GM23338 (cell line): ENCODE results near the gene ACYP2. TPM values are rescaled to one million over a fixed set of nuclear protein-coding genes. Genes with fewer than 3 reads are reported as not detected.

Experiments
- ATAC-seq: fragments of 200-7000 bp; cut with Tn5 transposase; 3 replicates; pipeline ENCODE4 v1.9.1; 2020
- DNase-seq: peaks from one replicate; pipeline ENCODE4 v3.0.0-alpha.2; 2015; ENCODE audit warnings: low spot score
- H2AFZ ChIP-seq: fragments of 200-600 bp; sonication (generic); 2 replicates; pipeline ENCODE4 v1.8.0; 2016; ENCODE audit warnings: antibody characterized with exemption, mild to moderate bottlenecking, moderate library complexity
- H3F3A ChIP-seq: fragments of 200-600 bp; sonication (generic); replicated peaks from 2 replicates; pipeline ENCODE4 v1.8.0; 2017; ENCODE audit warnings: antibody characterized with exemption, mixed run types, low read depth
- H3K27ac ChIP-seq: fragments of 200-600 bp; sonication (generic); 2 replicates; pipeline ENCODE4 v1.6.1; 2016; ENCODE audit warnings: low read depth
- H3K27me3 ChIP-seq: fragments of 200-600 bp; sonication (generic); 2 replicates; pipeline ENCODE4 v1.8.0; 2016; ENCODE audit warnings: mild to moderate bottlenecking, mixed run types, moderate library complexity; ENCODE audit not compliant: insufficient read depth
- H3K36me3 ChIP-seq: fragments of 200-600 bp; sonication (generic); 2 replicates; pipeline ENCODE4 v1.8.0; 2016; ENCODE audit warnings: mild to moderate bottlenecking; ENCODE audit not compliant: insufficient read depth
- H3K4me1 ChIP-seq: fragments of 200-600 bp; sonication (generic); 2 replicates; pipeline ENCODE4 v1.8.0; 2016; ENCODE audit warnings: mild to moderate bottlenecking, moderate library complexity; ENCODE audit not compliant: insufficient read depth
- H3K4me2 ChIP-seq: fragments of 200-600 bp; sonication (generic); 2 replicates; pipeline ENCODE4 v1.7.1; 2017; ENCODE audit warnings: mixed run types
- H3K4me3 ChIP-seq: fragments of 200-600 bp; sonication (generic); 2 replicates; pipeline ENCODE4 v1.6.1; 2016; ENCODE audit warnings: mixed run types
- H3K79me2 ChIP-seq: fragments of 200-600 bp; sonication (generic); replicated peaks from 2 replicates; pipeline ENCODE4 v1.8.0; 2017; ENCODE audit warnings: mild to moderate bottlenecking; ENCODE audit not compliant: insufficient read depth
- H3K9me2 ChIP-seq: fragments of 200-600 bp; sonication (generic); 2 replicates; pipeline ENCODE4 v1.8.0; 2017; ENCODE audit not compliant: insufficient read depth
- H4K20me1 ChIP-seq: fragments of 200-600 bp; sonication (generic); replicated peaks from 2 replicates; pipeline ENCODE4 v1.8.0; 2017; ENCODE audit warnings: mild to moderate bottlenecking; ENCODE audit not compliant: insufficient read depth
- H3K27ac Mint-ChIP-seq: 2 replicates; pipeline ENCODE4 v1.8.0; 2020; ENCODE audit warnings: inconsistent platforms, mild to moderate bottlenecking, moderate library complexity, mixed read lengths
- H3K27me3 Mint-ChIP-seq: 3 replicates; pipeline ENCODE4 v1.8.0; 2022; ENCODE audit warnings: low read depth, mild to moderate bottlenecking, moderate library complexity, mixed read lengths, inconsistent platforms; ENCODE audit not compliant: insufficient read depth, poor library complexity
- H3K36me3 Mint-ChIP-seq: 3 replicates; pipeline ENCODE4 v1.8.0; 2021; ENCODE audit warnings: low read depth, mild to moderate bottlenecking, inconsistent platforms, moderate library complexity, mixed read lengths
- H3K4me1 Mint-ChIP-seq: 3 replicates; pipeline ENCODE4 v1.8.0; 2020; ENCODE audit warnings: mild to moderate bottlenecking, inconsistent platforms, mixed read lengths
- H3K4me3 Mint-ChIP-seq: 3 replicates; pipeline ENCODE4 v1.8.0; 2021; ENCODE audit warnings: moderate library complexity, mild to moderate bottlenecking, inconsistent platforms, mixed read lengths
- H3K9me3 Mint-ChIP-seq: 3 replicates; pipeline ENCODE4 v1.8.0; 2020; ENCODE audit warnings: moderate library complexity, mild to moderate bottlenecking, inconsistent platforms, mixed read lengths
- CREB1 ChIP-seq: fragments of 250-450 bp; sonication (Bioruptor Pico); IDR thresholded peaks from 2 replicates; pipeline ENCODE4 v1.5.0; 2020; ENCODE audit warnings: low read depth, mild to moderate bottlenecking, moderate library complexity
- CTCF ChIP-seq, 2 experiments: fragments of 200-600 bp in 1 of 2; sonication (generic) in 1 of 2; conservative IDR thresholded peaks; 2 replicates each; pipeline versions ENCODE4 v1.5.1 to v1.6.1; 2016 to 2017; ENCODE audit warnings: antibody characterized with exemption in 2 of 2, low read depth in 2 of 2, mild to moderate bottlenecking in 2 of 2, moderate library complexity in 1 of 2
- ETS1 ChIP-seq: IDR thresholded peaks from 2 replicates; pipeline ENCODE4 v1.6.1; 2016; ENCODE audit warnings: antibody characterized with exemption
- EZH2 ChIP-seq: fragments of 200-600 bp; sonication (generic); IDR thresholded peaks from one replicate; pipeline ENCODE4 v1.8.0; 2017; ENCODE audit warnings: antibody characterized with exemption, mild to moderate bottlenecking, low read depth; ENCODE audit not compliant: unreplicated experiment
- EZH2phosphoT487 ChIP-seq: fragments of 200-600 bp; sonication (generic); IDR thresholded peaks from one replicate; pipeline ENCODE4 v1.8.1; 2018; ENCODE audit warnings: antibody characterized with exemption; ENCODE audit not compliant: unreplicated experiment
- JUNB ChIP-seq: IDR thresholded peaks from one replicate; pipeline ENCODE4 v1.6.1; 2016; ENCODE audit warnings: antibody characterized with exemption; ENCODE audit not compliant: unreplicated experiment
- NANOG ChIP-seq: IDR thresholded peaks from 2 replicates; pipeline ENCODE4 v1.6.1; 2016; ENCODE audit warnings: antibody characterized with exemption, borderline replicate concordance
- POLR2AphosphoS5 ChIP-seq: IDR thresholded peaks from 2 replicates; pipeline ENCODE4 v1.6.1; 2016; ENCODE audit warnings: antibody characterized with exemption, low read depth
- STAT1 ChIP-seq: IDR thresholded peaks from one replicate; pipeline ENCODE4 v1.6.1; 2016; ENCODE audit warnings: antibody characterized with exemption; ENCODE audit not compliant: unreplicated experiment
- ZNF114 ChIP-seq: fragments of 250-450 bp; sonication (Bioruptor Pico); IDR thresholded peaks from 2 replicates; pipeline ENCODE4 v1.5.0; 2020; ENCODE audit warnings: mild to moderate bottlenecking, moderate library complexity
- ZNF331 ChIP-seq: fragments of 250-450 bp; sonication (Bioruptor Pico); IDR thresholded peaks from 2 replicates; pipeline ENCODE4 v1.5.0; 2020; ENCODE audit warnings: low read depth, mild to moderate bottlenecking, moderate library complexity
- ZNF462 ChIP-seq: fragments of 250-450 bp; sonication (Bioruptor Pico); IDR thresholded peaks from 2 replicates; pipeline ENCODE4 v1.5.0; 2020; ENCODE audit warnings: mild to moderate bottlenecking, moderate library complexity
- polyA plus RNA-seq: library from polyadenylated mRNA; unstranded; fragments of >200 nt; fragmentation: Nextera tagmentation; extraction: Ambion mirVana; gene quantifications from 2 replicates; pipeline ENCODE4 v1.2.1, GENCODE V29; 2016
- total RNA-seq: library from RNA; depleted of rRNA; stranded (reverse); fragments of >200 nt; shearing (Covaris generic); gene quantifications from 2 replicates; pipeline ENCODE4 v1.2.3, GENCODE V29; 2014

Gene ACYP2
- total and polyA plus RNA-seq, 2 experiments from 2014 or later: 2.3 to 15.5 TPM

GRCh38 chr2:54330926-54331835, 215.8 kb downstream of the ACYP2 start:
- Mint-ChIP-seq H3K4me1 (peaks cover 11% of the 10 kb centered on the region), H3K27me3 (peaks cover 28% of the 10 kb centered on the region), H3K4me3 (peak overlapping the region; percentile 79), H3K9me3 (peaks cover 5% of the 10 kb centered on the region; the same call in 2 of the 3 replicates), H3K36me3 (no peaks in the 10 kb centered on the region), H3K27ac (no peak overlapping the region)
- Histone ChIP-seq H3K27ac (no peak overlapping the region), H3K4me1 (peaks cover 8% of the 10 kb centered on the region), H3K4me2 (peak overlapping the region; percentile 86), H3K9me2 (no peaks in the 10 kb centered on the region), H3K4me3 (peak overlapping the region; percentile 69), H3K27me3 (peaks cover 20% of the 10 kb centered on the region), H3K36me3 (no peaks in the 10 kb centered on the region), H3K79me2 (no peaks in the 10 kb centered on the region), H3F3A (no peaks in the 10 kb centered on the region; the same call in 1 of the 2 replicates), H4K20me1 (no peaks in the 10 kb centered on the region), H2AFZ (peak overlapping the region; percentile 85)
- TF ChIP-seq POLR2AphosphoS5: no peak
- no peak for TF ChIP-seq CTCF (conservative IDR thresholded peaks at IDR 0.05; ENCODE audit: low read depth in 2 of 2)
- TF ChIP-seq JUNB: no peak
- TF ChIP-seq CREB1: no peak
- TF ChIP-seq STAT1: no peak
- TF ChIP-seq NANOG: no peak
- TF ChIP-seq ZNF331 (CRISPR knock-in tag): no peak
- TF ChIP-seq ETS1: no peak
- peak; percentile 43 for DNase-seq
- peak; percentile 41 for ATAC-seq

- Histone ChIP-seq H3K4me1 (peaks cover 8% of the 10 kb centered on the region), H3K4me2 (no peak overlapping the region), H3K36me3 (no peaks in the 10 kb centered on the region), H2AFZ (no peak overlapping the region), H3F3A (no peaks in the 10 kb centered on the region; the same call in 1 of the 2 replicates), H4K20me1 (no peaks in the 10 kb centered on the region), H3K27me3 (peaks cover 20% of the 10 kb centered on the region), H3K4me3 (no peak overlapping the region), H3K27ac (no peak overlapping the region), H3K79me2 (no peaks in the 10 kb centered on the region), H3K9me2 (no peaks in the 10 kb centered on the region)
- DNase-seq (no peak), ATAC-seq (no peak)
- peaks cover 28% of the 10 kb centered on the region for H3K27me3 Mint-ChIP-seq
- H3K27ac Mint-ChIP-seq: no peak overlapping the region
- peak overlapping the region; percentile 0; the same call in 1 of the 3 replicates for H3K4me3 Mint-ChIP-seq
- H3K9me3 Mint-ChIP-seq: no peaks in the 10 kb centered on the region; the same call in 2 of the 3 replicates
- peaks cover 11% of the 10 kb centered on the region for H3K4me1 Mint-ChIP-seq
- no peaks in the 10 kb centered on the region for H3K36me3 Mint-ChIP-seq
- TF ChIP-seq ZNF114 (CRISPR knock-in tag): no peak
- no peak for TF ChIP-seq POLR2AphosphoS5
- TF ChIP-seq ZNF462 (CRISPR knock-in tag): no peak
- no peak for TF ChIP-seq CREB1
- no peak for TF ChIP-seq EZH2phosphoT487
- no peak for TF ChIP-seq ZNF331 (CRISPR knock-in tag)
- no peak for TF ChIP-seq EZH2
- TF ChIP-seq STAT1: no peak
These were observed 217.0 kb downstream of the ACYP2 start for GRCh38 chr2:54332386-54332785.
